Measurements from ENCODE around the gene PHF19. TPM values are rescaled to one million over a fixed set of nuclear protein-coding genes. Genes with fewer than 3 reads are reported as not detected.

The PHF19 gene
- total RNA-seq, 1 experiment from 2014 or later: 39.0 TPM

DNA sequence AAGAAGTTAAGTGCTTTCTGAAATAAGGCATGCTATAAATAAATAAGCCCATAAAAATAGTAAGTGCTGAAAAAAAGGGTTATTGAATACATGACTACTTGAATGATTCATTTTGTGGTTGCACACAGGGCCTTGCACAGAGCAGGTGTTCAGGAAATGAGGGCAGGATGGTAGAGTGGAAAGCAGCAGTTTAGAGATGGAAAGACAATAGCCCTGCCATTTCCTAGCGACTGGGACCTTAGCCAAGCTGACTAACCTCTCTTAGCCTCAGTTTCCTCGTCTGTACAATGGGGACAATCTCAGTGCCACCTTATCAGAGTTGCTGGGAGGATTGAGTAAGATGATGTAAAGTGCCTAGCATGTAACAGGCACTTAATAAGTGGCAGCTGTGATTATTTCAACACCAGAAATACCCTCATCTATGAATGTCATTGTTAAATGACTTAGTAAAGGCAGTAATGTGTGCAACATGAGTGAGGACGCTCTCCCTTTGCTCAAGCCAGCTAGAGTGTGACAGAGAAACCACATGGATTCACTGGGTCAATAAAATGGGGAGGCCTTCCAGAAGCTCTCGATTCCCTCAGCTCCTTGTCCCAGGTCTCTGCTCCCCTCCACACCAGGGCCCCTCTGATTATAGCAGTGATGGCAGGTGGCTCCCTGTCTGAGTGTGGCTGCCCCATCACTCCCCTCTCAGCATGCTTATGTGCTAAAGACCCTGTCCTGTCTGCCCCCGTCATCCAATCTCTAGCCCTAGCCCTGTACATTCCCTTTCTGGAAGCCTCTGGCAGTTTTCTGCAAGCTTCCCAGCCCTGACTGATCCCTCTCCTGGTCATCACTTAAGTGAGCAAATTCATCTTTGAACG lies 16.0 kb upstream of the PHF19 start:
- H3K4me1 Mint-ChIP-seq: peaks cover 21% of the 10 kb centered on the region
- no peaks in the 10 kb centered on the region for H3K36me3 Mint-ChIP-seq
- no peak for DNase-seq (ENCODE audit: low spot score)
- H3K27ac Mint-ChIP-seq: no peak overlapping the region
- no peak overlapping the region for H3K4me3 Mint-ChIP-seq
- H3K27me3 Mint-ChIP-seq (ENCODE audit: low read depth): peaks cover 38% of the 10 kb centered on the region
- no peaks in the 10 kb centered on the region for H3K9me3 Mint-ChIP-seq
- TF ChIP-seq JAZF1 (CRISPR knock-in tag; IDR thresholded peaks at IDR 0.05) (0 out of 2 replicates have a peak, but pooled peaks have one; percentile 21), CREM (CRISPR knock-in tag; IDR thresholded peaks at IDR 0.05) (no peak), MLX (CRISPR knock-in tag; IDR thresholded peaks at IDR 0.05) (no peak), MAX (CRISPR knock-in tag; IDR thresholded peaks at IDR 0.05) (no peak)
- POLR2A ChIA-PET: no interaction called here
- no peak for ATAC-seq
- CTCF ChIA-PET: interaction anchor here (0.9 to 1.0 kb wide), 2 partner anchors 20 to 44 kb away, joined by 3 to 4 read pairs; no protein-coding TSS in a partner anchor

DNA sequence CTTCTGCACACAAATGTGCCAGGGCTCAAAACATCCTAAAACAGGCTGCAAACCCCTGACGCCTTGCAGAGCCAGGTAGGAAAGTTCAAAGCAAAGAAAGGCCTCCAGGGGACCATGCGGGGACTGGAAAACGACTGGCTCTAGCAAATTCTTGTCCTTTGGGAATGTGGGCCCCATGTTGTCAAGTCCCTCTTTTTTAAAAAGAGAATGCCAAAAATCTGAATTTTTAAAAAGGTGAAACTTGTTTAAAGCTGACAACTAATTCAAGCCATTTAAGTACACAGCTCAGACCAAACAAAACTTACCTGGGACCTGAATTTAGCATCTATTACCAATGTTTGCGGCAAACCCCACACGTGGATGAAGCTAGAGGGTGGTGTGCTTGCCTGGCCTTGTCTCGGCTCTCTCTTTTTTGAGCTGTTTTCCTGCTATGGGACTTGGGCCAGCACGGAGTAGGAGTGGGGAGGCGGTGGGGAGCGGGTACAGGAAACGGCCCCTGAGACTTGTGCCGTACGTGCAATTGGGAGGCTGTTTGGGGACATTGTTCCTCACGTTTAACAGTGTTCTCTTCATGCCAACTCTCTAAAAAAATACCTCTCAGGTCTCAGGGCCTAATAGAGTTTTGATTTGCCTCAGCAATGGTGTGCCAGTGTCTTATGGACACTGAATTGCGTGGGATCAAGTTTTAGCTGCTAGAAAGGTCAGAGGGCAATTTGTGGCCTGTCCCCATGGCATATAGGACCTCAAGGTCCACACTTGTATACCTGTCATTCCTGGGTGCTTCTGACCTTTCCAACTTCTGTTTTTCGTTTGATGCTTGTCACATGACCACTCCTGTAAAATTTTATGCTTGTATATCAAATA lies 15.1 kb upstream of the PHF19 start:
- POLR2A ChIA-PET: no interaction called here
- H3K4me1 Mint-ChIP-seq: peaks cover 19% of the 10 kb centered on the region
- no peak for ATAC-seq
- H3K36me3 Mint-ChIP-seq: no peaks in the 10 kb centered on the region
- CTCF ChIA-PET: interaction anchor here (0.9 kb wide), 1 partner anchor 19 kb away, joined by 4 read pairs; no protein-coding TSS in a partner anchor
- TF ChIP-seq, protein P1, sequence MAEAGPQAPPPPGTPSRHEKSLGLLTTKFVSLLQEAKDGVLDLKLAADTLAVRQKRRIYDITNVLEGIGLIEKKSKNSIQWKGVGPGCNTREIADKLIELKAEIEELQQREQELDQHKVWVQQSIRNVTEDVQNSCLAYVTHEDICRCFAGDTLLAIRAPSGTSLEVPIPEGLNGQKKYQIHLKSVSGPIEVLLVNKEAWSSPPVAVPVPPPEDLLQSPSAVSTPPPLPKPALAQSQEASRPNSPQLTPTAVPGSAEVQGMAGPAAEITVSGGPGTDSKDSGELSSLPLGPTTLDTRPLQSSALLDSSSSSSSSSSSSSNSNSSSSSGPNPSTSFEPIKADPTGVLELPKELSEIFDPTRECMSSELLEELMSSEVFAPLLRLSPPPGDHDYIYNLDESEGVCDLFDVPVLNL (CRISPR knock-in tag; IDR thresholded peaks at IDR 0.05; ENCODE audit: borderline replicate concordance, low read depth): no peak
- TF ChIP-seq E2F1 (CRISPR knock-in tag; IDR thresholded peaks at IDR 0.05) (no peak), FOXP4 (CRISPR knock-in tag; IDR thresholded peaks at IDR 0.05) (no peak), HMGA2 (CRISPR knock-in tag; IDR thresholded peaks at IDR 0.05) (no peak)
- no peaks in the 10 kb centered on the region for H3K9me3 Mint-ChIP-seq
- DNase-seq (ENCODE audit: low spot score): no peak
- no peak overlapping the region for H3K4me3 Mint-ChIP-seq
- H3K27me3 Mint-ChIP-seq (ENCODE audit: low read depth): peaks cover 38% of the 10 kb centered on the region
- no peak overlapping the region for H3K27ac Mint-ChIP-seq

DNA sequence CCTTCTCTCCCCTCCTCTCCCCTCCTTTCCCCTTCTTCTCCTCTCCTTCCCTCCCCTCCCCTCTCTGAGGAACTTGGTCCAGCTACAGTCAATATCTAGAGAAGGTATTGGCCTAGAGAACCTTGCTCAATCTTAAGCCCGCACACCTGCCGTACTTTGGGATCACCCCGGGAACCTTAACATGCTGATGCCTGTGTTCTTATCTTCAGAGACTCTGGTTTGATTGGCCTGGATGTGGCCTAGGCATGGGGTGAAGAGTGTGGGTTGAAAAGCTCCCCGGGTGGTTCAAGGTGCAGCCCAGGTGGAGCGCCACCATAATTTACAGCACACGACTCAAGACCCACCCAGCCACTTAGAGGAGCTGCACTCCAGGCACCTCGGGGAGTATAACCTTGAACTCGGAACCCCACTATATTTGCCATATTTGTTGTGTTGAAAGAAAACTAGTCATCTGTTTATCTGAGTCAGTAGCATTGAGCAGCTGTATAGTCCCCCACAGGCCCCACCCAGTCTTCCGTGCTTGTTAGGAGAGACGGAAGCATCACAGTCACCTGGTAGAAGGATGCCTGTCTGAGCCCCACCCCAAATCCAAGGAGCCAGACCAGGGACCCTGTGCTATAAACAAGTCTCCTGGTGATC lies 14.4 kb upstream of the PHF19 start:
- H3K4me3 Mint-ChIP-seq: no peak overlapping the region
- H3K27ac Mint-ChIP-seq: no peak overlapping the region
- H3K27me3 Mint-ChIP-seq (ENCODE audit: low read depth): peaks cover 34% of the 10 kb centered on the region
- H3K9me3 Mint-ChIP-seq: no peaks in the 10 kb centered on the region
- no peaks in the 10 kb centered on the region for H3K36me3 Mint-ChIP-seq
- no peak for DNase-seq (ENCODE audit: low spot score)
- ChIA-PET CTCF (interaction anchor here (0.9 kb wide), 1 partner anchor 18 kb away, joined by 4 read pairs; no protein-coding TSS in a partner anchor), POLR2A (no interaction called here)
- H3K4me1 Mint-ChIP-seq: peaks cover 17% of the 10 kb centered on the region
- ATAC-seq: no peak
- no peak for TF ChIP-seq ERG (CRISPR knock-in tag; IDR thresholded peaks at IDR 0.05)
- TF ChIP-seq, protein P2, sequence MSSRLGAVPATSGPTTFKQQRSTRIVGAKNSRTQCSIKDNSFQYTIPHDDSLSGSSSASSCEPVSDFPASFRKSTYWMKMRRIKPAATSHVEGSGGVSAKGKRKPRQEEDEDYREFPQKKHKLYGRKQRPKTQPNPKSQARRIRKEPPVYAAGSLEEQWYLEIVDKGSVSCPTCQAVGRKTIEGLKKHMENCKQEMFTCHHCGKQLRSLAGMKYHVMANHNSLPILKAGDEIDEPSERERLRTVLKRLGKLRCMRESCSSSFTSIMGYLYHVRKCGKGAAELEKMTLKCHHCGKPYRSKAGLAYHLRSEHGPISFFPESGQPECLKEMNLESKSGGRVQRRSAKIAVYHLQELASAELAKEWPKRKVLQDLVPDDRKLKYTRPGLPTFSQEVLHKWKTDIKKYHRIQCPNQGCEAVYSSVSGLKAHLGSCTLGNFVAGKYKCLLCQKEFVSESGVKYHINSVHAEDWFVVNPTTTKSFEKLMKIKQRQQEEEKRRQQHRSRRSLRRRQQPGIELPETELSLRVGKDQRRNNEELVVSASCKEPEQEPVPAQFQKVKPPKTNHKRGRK (CRISPR knock-in tag; IDR thresholded peaks at IDR 0.05; ENCODE audit: borderline replicate concordance): no peak
- TF ChIP-seq CDX4 (CRISPR knock-in tag; IDR thresholded peaks at IDR 0.05; ENCODE audit: borderline replicate concordance): no peak
- TF ChIP-seq TEAD4 (CRISPR knock-in tag; IDR thresholded peaks at IDR 0.05): no peak
- TF ChIP-seq JUN (CRISPR knock-in tag; IDR thresholded peaks at IDR 0.05): no peak
- no peak for TF ChIP-seq ZNF138 (CRISPR knock-in tag; conservative IDR thresholded peaks at IDR 0.05)
- no peak for TF ChIP-seq ATF1 (CRISPR knock-in tag; IDR thresholded peaks at IDR 0.05)
- TF ChIP-seq ZNF232 (CRISPR knock-in tag; IDR thresholded peaks at IDR 0.05): no peak
- no peak for TF ChIP-seq E2F1 (CRISPR knock-in tag; IDR thresholded peaks at IDR 0.05)
